Panc1 (cell line): ENCODE data around the gene SLCO2B1. TPM values are rescaled to one million over a fixed set of nuclear protein-coding genes. Genes with fewer than 3 reads are reported as not detected.

Experiments
- ATAC-seq: fragments of 200-7000 bp; cut with Tn5 transposase; 2 replicates; pipeline ENCODE4 v1.9.1; 2020; ENCODE audit warnings: mild to moderate bottlenecking, moderate library complexity
- BruUV-seq: library from RNA; stranded (reverse); fragments of 400-500 nt; replicated peaks from 2 replicates; lab custom pipeline; 2021; lab: Mats Ljungman, UMichigan
- CTCF ChIA-PET: fragments of 300-600 bp; sonication (Branson Sonifier 250); formaldehyde crosslinking; loops from one replicate; lab custom pipeline; 2022; ENCODE audit warnings: antibody characterized with exemption; lab: Charles Lee
- POLR2A ChIA-PET: fragments of 300-600 bp; sonication (Branson Sonifier 250); formaldehyde crosslinking; loops from one replicate; lab custom pipeline; 2022; ENCODE audit warnings: antibody characterized with exemption; lab: Charles Lee
- DNase-seq: peaks from one replicate; pipeline ENCODE4 v3.0.0-alpha.2; 2010; ENCODE audit warnings: low read depth, low spot score
- H3K27ac ChIP-seq: 2 replicates; pipeline ENCODE4 v1.5.1; 2011; ENCODE audit warnings: mild to moderate bottlenecking, low read length, inconsistent platforms
- H3K27me3 ChIP-seq: fragments of 200-500 bp; sonication (Bioruptor generic); 2 replicates; pipeline ENCODE4 v1.6.0; 2014; ENCODE audit warnings: low read length, inconsistent platforms; ENCODE audit not compliant: control insufficient read depth, insufficient read depth
- H3K36me3 ChIP-seq: fragments of 200-500 bp; sonication (Bioruptor generic); 2 replicates; pipeline ENCODE4 v1.5.1; 2014; ENCODE audit warnings: inconsistent platforms, mild to moderate bottlenecking, low read length, moderate library complexity; ENCODE audit not compliant: control insufficient read depth, insufficient read depth
- H3K4me1 ChIP-seq: 2 replicates; pipeline ENCODE4 v1.5.1; 2011; ENCODE audit warnings: inconsistent platforms, mild to moderate bottlenecking, low read length, moderate library complexity; ENCODE audit not compliant: control insufficient read depth, insufficient read depth
- H3K4me3 ChIP-seq, 2 experiments: 2 replicates each; pipeline ENCODE4 v1.5.1; 2011 to 2012; ENCODE audit warnings: low read depth in 2 of 2, low read length in 2 of 2, mild to moderate bottlenecking in 2 of 2, inconsistent platforms in 1 of 2, moderate library complexity in 1 of 2
- H3K9me3 ChIP-seq: fragments of 200-500 bp; sonication (Bioruptor generic); 2 replicates; pipeline ENCODE4 v1.5.1; 2014; ENCODE audit warnings: low read depth, mild to moderate bottlenecking, inconsistent platforms, low read length, moderate library complexity; ENCODE audit not compliant: control insufficient read depth, insufficient read depth
- POLR2AphosphoS5 ChIP-seq: IDR thresholded peaks from 2 replicates; pipeline ENCODE4 v1.6.1; 2012; ENCODE audit warnings: mild to moderate bottlenecking, low read depth, low read length, moderate library complexity
- SIN3A ChIP-seq: IDR thresholded peaks from 2 replicates; pipeline ENCODE4 v1.6.1; 2012; ENCODE audit warnings: low read depth, mild to moderate bottlenecking, low read length, moderate library complexity, borderline replicate concordance; ENCODE audit not compliant: insufficient read depth
- TCF7L2 ChIP-seq: IDR thresholded peaks from 2 replicates; pipeline ENCODE4 v1.6.1; 2011; ENCODE audit warnings: mild to moderate bottlenecking, low read depth, low read length, inconsistent platforms
- in situ Hi-C: cut with HindIII; loops from 2 replicates; pipeline ENCODE4 v1.10.0; 2016; ENCODE audit warnings: low sequenced_read_pairs, low pct_unique_long_range_greater_than_20kb
- intact Hi-C: fragments of 100-400 bp; cut with micrococcal nuclease; formaldehyde crosslinking; loops from one replicate; pipeline ENCODE4 v1.10.0; 2022; ENCODE audit not compliant: unreplicated experiment
- total RNA-seq: library from RNA; stranded (reverse); gene quantifications from one replicate; pipeline ENCODE4 v1.2.1, GENCODE V29; 2021; ENCODE audit not compliant: unreplicated experiment
- TF ChIP-seq, protein P1 (sequence below), 2 experiments: IDR thresholded peaks; 2 replicates each; pipeline ENCODE4 v1.6.1; 2011 to 2012; ENCODE audit warnings: low read depth in 2 of 2, control low read depth in 1 of 2, low read length in 1 of 2, mild to moderate bottlenecking in 1 of 2, moderate library complexity in 1 of 2; ENCODE audit not compliant: insufficient read depth in 1 of 2
- TF ChIP-seq, protein P2 (sequence below): fragments of 450-650 bp; IDR thresholded peaks from 2 replicates; pipeline ENCODE4 v1.5.1; 2017; ENCODE audit warnings: mild to moderate bottlenecking

The SLCO2B1 gene
- total RNA-seq, 1 experiment from 2014 or later, result 0.77 TPM

- POLR2A ChIA-PET, result interaction anchor here (0.6 kb wide), 1 partner anchor 1800 kb away, joined by 7 read pairs; no protein-coding TSS in a partner anchor
- no peaks in the 10 kb centered on the region for H3K4me1 ChIP-seq
- CTCF ChIA-PET, result no interaction called here
- ATAC-seq (no peak), DNase-seq (no peak)
- no TSS peak for BruUV-seq
- H3K27ac ChIP-seq, result no peak overlapping the region
- no peaks in the 10 kb centered on the region for H3K9me3 ChIP-seq
- H3K27me3 ChIP-seq, result peaks cover under 1% of the 10 kb centered on the region; the same call in 1 of the 2 replicates
- H3K4me3 ChIP-seq, result no peak overlapping the region
- in situ Hi-C loops (loop anchor here (25.0 kb wide), 2 partner anchors 95 to 105 kb away; no protein-coding TSS in a partner anchor), intact Hi-C loops (no loop called here)
- no peaks in the 10 kb centered on the region for H3K36me3 ChIP-seq
- TF ChIP-seq SIN3A, result no peak
- no peak for TF ChIP-seq POLR2AphosphoS5
- TF ChIP-seq, protein P1, sequence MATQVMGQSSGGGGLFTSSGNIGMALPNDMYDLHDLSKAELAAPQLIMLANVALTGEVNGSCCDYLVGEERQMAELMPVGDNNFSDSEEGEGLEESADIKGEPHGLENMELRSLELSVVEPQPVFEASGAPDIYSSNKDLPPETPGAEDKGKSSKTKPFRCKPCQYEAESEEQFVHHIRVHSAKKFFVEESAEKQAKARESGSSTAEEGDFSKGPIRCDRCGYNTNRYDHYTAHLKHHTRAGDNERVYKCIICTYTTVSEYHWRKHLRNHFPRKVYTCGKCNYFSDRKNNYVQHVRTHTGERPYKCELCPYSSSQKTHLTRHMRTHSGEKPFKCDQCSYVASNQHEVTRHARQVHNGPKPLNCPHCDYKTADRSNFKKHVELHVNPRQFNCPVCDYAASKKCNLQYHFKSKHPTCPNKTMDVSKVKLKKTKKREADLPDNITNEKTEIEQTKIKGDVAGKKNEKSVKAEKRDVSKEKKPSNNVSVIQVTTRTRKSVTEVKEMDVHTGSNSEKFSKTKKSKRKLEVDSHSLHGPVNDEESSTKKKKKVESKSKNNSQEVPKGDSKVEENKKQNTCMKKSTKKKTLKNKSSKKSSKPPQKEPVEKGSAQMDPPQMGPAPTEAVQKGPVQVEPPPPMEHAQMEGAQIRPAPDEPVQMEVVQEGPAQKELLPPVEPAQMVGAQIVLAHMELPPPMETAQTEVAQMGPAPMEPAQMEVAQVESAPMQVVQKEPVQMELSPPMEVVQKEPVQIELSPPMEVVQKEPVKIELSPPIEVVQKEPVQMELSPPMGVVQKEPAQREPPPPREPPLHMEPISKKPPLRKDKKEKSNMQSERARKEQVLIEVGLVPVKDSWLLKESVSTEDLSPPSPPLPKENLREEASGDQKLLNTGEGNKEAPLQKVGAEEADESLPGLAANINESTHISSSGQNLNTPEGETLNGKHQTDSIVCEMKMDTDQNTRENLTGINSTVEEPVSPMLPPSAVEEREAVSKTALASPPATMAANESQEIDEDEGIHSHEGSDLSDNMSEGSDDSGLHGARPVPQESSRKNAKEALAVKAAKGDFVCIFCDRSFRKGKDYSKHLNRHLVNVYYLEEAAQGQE (IDR thresholded peaks at IDR 0.05; ENCODE audit: insufficient read depth in 1 of 2, low read depth in 2 of 2, low read length in 1 of 2), result no peak
- TF ChIP-seq, protein P2, sequence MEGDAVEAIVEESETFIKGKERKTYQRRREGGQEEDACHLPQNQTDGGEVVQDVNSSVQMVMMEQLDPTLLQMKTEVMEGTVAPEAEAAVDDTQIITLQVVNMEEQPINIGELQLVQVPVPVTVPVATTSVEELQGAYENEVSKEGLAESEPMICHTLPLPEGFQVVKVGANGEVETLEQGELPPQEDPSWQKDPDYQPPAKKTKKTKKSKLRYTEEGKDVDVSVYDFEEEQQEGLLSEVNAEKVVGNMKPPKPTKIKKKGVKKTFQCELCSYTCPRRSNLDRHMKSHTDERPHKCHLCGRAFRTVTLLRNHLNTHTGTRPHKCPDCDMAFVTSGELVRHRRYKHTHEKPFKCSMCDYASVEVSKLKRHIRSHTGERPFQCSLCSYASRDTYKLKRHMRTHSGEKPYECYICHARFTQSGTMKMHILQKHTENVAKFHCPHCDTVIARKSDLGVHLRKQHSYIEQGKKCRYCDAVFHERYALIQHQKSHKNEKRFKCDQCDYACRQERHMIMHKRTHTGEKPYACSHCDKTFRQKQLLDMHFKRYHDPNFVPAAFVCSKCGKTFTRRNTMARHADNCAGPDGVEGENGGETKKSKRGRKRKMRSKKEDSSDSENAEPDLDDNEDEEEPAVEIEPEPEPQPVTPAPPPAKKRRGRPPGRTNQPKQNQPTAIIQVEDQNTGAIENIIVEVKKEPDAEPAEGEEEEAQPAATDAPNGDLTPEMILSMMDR, result no peak
- TF ChIP-seq TCF7L2, result no peak
Measured at GRCh38 chr11:75107187-75107586, 43.7 kb upstream of the SLCO2B1 start.

DNA sequence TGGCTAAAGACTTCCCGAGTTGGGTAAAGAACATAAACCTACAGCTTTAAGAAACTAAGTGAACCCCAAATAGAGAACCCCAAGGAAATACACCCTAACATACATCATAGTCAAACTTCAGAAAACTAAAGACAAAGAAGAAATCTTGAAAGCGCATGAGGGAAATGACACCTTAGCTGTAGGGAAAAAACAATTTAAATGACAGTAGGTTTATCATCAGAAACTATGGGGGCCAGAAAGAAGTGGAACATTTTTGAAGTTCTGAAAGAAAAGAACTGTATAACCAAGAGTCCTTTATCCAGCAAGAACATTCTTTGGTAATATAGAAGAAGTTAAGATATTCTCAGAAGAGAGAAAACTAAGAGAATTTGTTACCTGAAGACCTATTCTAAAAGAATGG is 38.7 kb upstream of the SLCO2B1 start:
- POLR2A ChIA-PET, result no interaction called here
- in situ Hi-C loops, result loop anchor here (25.0 kb wide), 2 partner anchors 100 kb away; no protein-coding TSS in a partner anchor

More for the DNA sequence above, 38.7 kb upstream of the SLCO2B1 start:
- TF ChIP-seq TCF7L2, result no peak
- TF ChIP-seq, protein P1 (IDR thresholded peaks at IDR 0.05; ENCODE audit: insufficient read depth in 1 of 2, low read depth in 2 of 2, low read length in 1 of 2), result no peak
- TF ChIP-seq, protein P2, result no peak
- TF ChIP-seq SIN3A, result no peak
- TF ChIP-seq POLR2AphosphoS5, result no peak
- no peak for ATAC-seq
- CTCF ChIA-PET, result no interaction called here
- no peak overlapping the region for H3K27ac ChIP-seq
- no peak overlapping the region for H3K4me3 ChIP-seq
- no peak for DNase-seq
- no TSS peak for BruUV-seq
- intact Hi-C loops, result no loop called here
- H3K27me3 ChIP-seq, result peaks cover 4% of the 10 kb centered on the region
- no peaks in the 10 kb centered on the region for H3K9me3 ChIP-seq
- H3K36me3 ChIP-seq, result no peaks in the 10 kb centered on the region
- no peaks in the 10 kb centered on the region for H3K4me1 ChIP-seq
